ENCODE measurements around the gene MYO18A.

DNA sequence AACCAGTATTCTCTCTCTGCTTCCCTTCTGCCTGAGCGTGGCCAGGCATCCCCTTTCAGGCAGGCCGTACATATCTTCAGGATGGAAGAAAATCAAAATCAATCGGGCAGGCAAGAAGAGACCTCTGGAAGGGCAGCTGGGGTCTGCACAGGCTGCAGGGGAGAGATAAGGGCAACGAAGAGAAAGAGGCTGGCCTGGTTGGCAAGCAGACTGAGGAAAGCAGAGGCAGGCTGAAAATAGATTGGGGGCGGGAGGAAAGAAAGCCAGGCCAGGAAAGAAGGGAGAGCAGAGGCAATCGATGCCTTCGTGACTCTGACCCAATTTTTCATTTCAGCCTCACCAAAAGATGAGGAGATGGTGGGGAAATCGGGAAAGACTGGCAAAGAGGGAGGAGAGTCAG lies 119.2 kb downstream of the MYO18A start:
- TF ChIP-seq CTCF (IDR thresholded peaks at IDR 0.05; ENCODE audit: borderline replicate concordance, extremely low read depth, low read length, poor library complexity, severe bottlenecking) = no peak
- no peak for TF ChIP-seq EZH2 (IDR thresholded peaks at IDR 0.05; ENCODE audit: borderline replicate concordance, low read depth, low read length, severe bottlenecking)

Measured in DND-41 (cell line).